Body of pancreas (tissue), 4 donors: ENCODE measurements around the gene TET2. TPM values are rescaled to one million over a fixed set of nuclear protein-coding genes. Genes with fewer than 3 reads are reported as not detected.
A peak's percentile ranks its signal among the peaks of the same experiment; 100 is the strongest.

Experiments
- ATAC-seq: fragments of 150-250 bp; one replicate; pipeline ENCODE4 v1.9.1; 2016
- DNase-seq, 4 donors: peaks; one replicate each; pipeline ENCODE4 v3.0.0-alpha.2; 2019
- H3K27ac ChIP-seq, 4 donors: fragments of 200-600 bp; sonication (generic); 1 replicate in 3 of 4; 2 replicates in 1 of 4; pipeline versions ENCODE4 v1.5.1 to v1.6.1; 2016 to 2019; ENCODE audit warnings: mild to moderate bottlenecking in 1 of 4, mixed read lengths in 1 of 4, moderate library complexity in 1 of 4
- H3K27me3 ChIP-seq, 2 donors: fragments of 200-600 bp; sonication (generic); one replicate each; pipeline ENCODE4 v1.6.0; 2016; ENCODE audit warnings: mild to moderate bottlenecking in 1 of 2
- H3K36me3 ChIP-seq, 2 donors: fragments of 200-600 bp; sonication (generic); replicated peaks in 1 of 2; 2 replicates each; pipeline ENCODE4 v1.5.1; 2016; ENCODE audit warnings: low read depth in 2 of 2; ENCODE audit not compliant: insufficient read depth in 1 of 2
- H3K4me1 ChIP-seq: fragments of 200-600 bp; sonication (generic); one replicate; pipeline ENCODE4 v1.6.0; 2016
- H3K4me3 ChIP-seq, 2 donors: fragments of 200-600 bp; sonication (generic); 1 replicate in 1 of 2; 2 replicates in 1 of 2; pipeline ENCODE4 v1.5.1; 2016 to 2019
- H3K9me3 ChIP-seq, 3 donors: fragments of 200-600 bp; sonication (generic); 1 replicate in 2 of 3; 2 replicates in 1 of 3; pipeline ENCODE4 v1.5.1; 2016
- POLR2A ChIP-seq, 3 donors: fragments of 450-650 bp; IDR thresholded peaks; one replicate each; pipeline ENCODE4 v1.6.1; 2016; ENCODE audit warnings: antibody characterized with exemption in 3 of 3, mild to moderate bottlenecking in 2 of 3
- WGBS, 2 donors: methylation state at CpG; one replicate each; pipeline ENCODE4 v1.1.5; 2017; 5-methylcytosine and 5-hydroxymethylcytosine counted together
- intact Hi-C: fragments of 100-400 bp; cut with DNase I; formaldehyde crosslinking; loops from one replicate; pipeline ENCODE4 v1.15.1; 2023
- total RNA-seq, 2 donors: library from RNA; depleted of rRNA; stranded (reverse); fragments of >200 nt; gene quantifications; one replicate each; pipeline ENCODE4 v1.1.0, GENCODE V29; 2016
- TF ChIP-seq, protein P1 (sequence below), 7 experiments: fragments of 450-650 bp in 4 of 7; fragments of 200-600 bp in 3 of 7; sonication (generic) in 3 of 7; IDR thresholded peaks; one replicate each; pipeline ENCODE4 v1.5.1; 2016 to 2019; ENCODE audit warnings: antibody characterized with exemption in 7 of 7

The TET2 gene
- total RNA-seq, 2 donors from 2014 or later, result 11.2 to 17.5 TPM

- WGBS, 2 donors, result 87 to 100% methylated on average over 1 of the region's 1 CpG
- intact Hi-C loops, result no loop called here
- H3K4me3 ChIP-seq, result no peak overlapping the region
- H3K27ac ChIP-seq, result no peak overlapping the region
- H3K9me3 ChIP-seq, result no peaks in the 10 kb centered on the region
- no peak for ATAC-seq
- TF ChIP-seq, protein P1, sequence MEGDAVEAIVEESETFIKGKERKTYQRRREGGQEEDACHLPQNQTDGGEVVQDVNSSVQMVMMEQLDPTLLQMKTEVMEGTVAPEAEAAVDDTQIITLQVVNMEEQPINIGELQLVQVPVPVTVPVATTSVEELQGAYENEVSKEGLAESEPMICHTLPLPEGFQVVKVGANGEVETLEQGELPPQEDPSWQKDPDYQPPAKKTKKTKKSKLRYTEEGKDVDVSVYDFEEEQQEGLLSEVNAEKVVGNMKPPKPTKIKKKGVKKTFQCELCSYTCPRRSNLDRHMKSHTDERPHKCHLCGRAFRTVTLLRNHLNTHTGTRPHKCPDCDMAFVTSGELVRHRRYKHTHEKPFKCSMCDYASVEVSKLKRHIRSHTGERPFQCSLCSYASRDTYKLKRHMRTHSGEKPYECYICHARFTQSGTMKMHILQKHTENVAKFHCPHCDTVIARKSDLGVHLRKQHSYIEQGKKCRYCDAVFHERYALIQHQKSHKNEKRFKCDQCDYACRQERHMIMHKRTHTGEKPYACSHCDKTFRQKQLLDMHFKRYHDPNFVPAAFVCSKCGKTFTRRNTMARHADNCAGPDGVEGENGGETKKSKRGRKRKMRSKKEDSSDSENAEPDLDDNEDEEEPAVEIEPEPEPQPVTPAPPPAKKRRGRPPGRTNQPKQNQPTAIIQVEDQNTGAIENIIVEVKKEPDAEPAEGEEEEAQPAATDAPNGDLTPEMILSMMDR (IDR thresholded peaks at IDR 0.05), result no peak
- no peak for TF ChIP-seq POLR2A (IDR thresholded peaks at IDR 0.05)
- peaks cover 0 to 6% of the 10 kb centered on the region in 2 donors for H3K36me3 ChIP-seq
- H3K4me1 ChIP-seq, result no peaks in the 10 kb centered on the region
- no peaks in the 10 kb centered on the region for H3K27me3 ChIP-seq
- no peak for DNase-seq
These were observed 83.6 kb downstream of the TET2 start for GRCh38 chr4:105230287-105230686.

DNA sequence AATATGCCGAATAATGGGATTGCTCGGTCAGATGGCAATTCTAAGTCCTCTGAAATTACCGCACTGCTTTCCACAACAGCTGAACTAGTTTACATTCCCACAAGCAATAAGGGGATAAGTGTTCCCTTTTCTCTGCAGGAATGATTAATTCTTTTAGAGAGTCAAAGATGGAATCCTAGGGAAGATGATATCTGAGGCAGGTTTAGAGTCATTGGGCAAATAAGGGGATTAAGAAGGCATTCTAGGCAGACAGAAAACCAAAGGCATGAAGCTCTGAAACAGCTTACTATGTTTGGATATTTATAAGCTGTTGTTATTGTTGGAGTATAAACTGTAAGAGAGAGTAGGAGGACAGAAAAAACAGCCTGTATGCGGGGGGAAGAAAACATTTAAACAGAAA lies 85.7 kb downstream of the TET2 start:
- DNase-seq, result no peak
- ATAC-seq, result no peak
- 95 to 96% methylated on average over 4 of the region's 4 CpGs for WGBS, 2 donors
- Histone ChIP-seq H3K4me1 (no peaks in the 10 kb centered on the region), H3K27me3 (no peaks in the 10 kb centered on the region), H3K4me3 (no peak overlapping the region), H3K9me3 (no peaks in the 10 kb centered on the region), H3K27ac (no peak overlapping the region), H3K36me3 (peaks cover 0 to 9% of the 10 kb centered on the region in 2 donors)
- no peak for TF ChIP-seq POLR2A (IDR thresholded peaks at IDR 0.05)
- TF ChIP-seq, protein P1 (IDR thresholded peaks at IDR 0.05), result no peak
- intact Hi-C loops, result no loop called here

GRCh38 chr4:105234582-105234981 lies 87.9 kb downstream of the TET2 start:
- TF ChIP-seq, protein P1 (IDR thresholded peaks at IDR 0.05), result no peak
- no peak for TF ChIP-seq POLR2A (IDR thresholded peaks at IDR 0.05)
- DNase-seq (no peak), ATAC-seq (no peak)
- H3K36me3 ChIP-seq, result peaks cover 0 to 9% of the 10 kb centered on the region in 2 donors
- 88 to 95% methylated on average over 4 of the region's 4 CpGs for WGBS, 2 donors
- H3K4me3 ChIP-seq, result no peak overlapping the region
- no peaks in the 10 kb centered on the region for H3K27me3 ChIP-seq
- H3K9me3 ChIP-seq, result no peaks in the 10 kb centered on the region
- H3K4me1 ChIP-seq, result no peaks in the 10 kb centered on the region
- intact Hi-C loops, result no loop called here
- no peak overlapping the region for H3K27ac ChIP-seq

DNA sequence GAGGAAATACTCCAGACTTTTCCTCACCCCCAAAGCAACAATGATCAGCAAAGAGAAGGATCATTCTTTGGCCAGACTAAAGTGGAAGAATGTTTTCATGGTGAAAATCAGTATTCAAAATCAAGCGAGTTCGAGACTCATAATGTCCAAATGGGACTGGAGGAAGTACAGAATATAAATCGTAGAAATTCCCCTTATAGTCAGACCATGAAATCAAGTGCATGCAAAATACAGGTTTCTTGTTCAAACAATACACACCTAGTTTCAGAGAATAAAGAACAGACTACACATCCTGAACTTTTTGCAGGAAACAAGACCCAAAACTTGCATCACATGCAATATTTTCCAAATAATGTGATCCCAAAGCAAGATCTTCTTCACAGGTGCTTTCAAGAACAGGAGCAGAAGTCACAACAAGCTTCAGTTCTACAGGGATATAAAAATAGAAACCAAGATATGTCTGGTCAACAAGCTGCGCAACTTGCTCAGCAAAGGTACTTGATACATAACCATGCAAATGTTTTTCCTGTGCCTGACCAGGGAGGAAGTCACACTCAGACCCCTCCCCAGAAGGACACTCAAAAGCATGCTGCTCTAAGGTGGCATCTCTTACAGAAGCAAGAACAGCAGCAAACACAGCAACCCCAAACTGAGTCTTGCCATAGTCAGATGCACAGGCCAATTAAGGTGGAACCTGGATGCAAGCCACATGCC lies 89.7 kb downstream of the TET2 start:
- Histone ChIP-seq H3K9me3 (no peaks in the 10 kb centered on the region), H3K4me1 (no peaks in the 10 kb centered on the region), H3K27me3 (no peaks in the 10 kb centered on the region), H3K27ac (no peak overlapping the region), H3K36me3 (peaks cover 0 to 9% of the 10 kb centered on the region in 2 donors), H3K4me3 (no peak overlapping the region)
- 84 to 89% methylated on average over 4 of the region's 4 CpGs for WGBS, 2 donors
- intact Hi-C loops, result no loop called here
- DNase-seq (peak in 1 of 4 donors; percentile 7), ATAC-seq (no peak)
- TF ChIP-seq, protein P1 (IDR thresholded peaks at IDR 0.05), result no peak
- TF ChIP-seq POLR2A (IDR thresholded peaks at IDR 0.05), result no peak

DNA sequence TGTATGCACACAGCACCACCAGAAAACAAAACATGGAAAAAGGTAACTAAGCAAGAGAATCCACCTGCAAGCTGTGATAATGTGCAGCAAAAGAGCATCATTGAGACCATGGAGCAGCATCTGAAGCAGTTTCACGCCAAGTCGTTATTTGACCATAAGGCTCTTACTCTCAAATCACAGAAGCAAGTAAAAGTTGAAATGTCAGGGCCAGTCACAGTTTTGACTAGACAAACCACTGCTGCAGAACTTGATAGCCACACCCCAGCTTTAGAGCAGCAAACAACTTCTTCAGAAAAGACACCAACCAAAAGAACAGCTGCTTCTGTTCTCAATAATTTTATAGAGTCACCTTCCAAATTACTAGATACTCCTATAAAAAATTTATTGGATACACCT lies 90.2 kb downstream of the TET2 start:
- Histone ChIP-seq H3K9me3 (no peaks in the 10 kb centered on the region), H3K4me1 (no peaks in the 10 kb centered on the region), H3K27ac (no peak overlapping the region), H3K36me3 (peaks cover 0 to 9% of the 10 kb centered on the region in 2 donors), H3K27me3 (no peaks in the 10 kb centered on the region), H3K4me3 (no peak overlapping the region)
- no peak for TF ChIP-seq POLR2A (IDR thresholded peaks at IDR 0.05)
- TF ChIP-seq, protein P1 (IDR thresholded peaks at IDR 0.05), result no peak
- no peak for ATAC-seq
- intact Hi-C loops, result no loop called here
- no peak for DNase-seq
- WGBS, 2 donors, result 87 to 88% methylated on average over 2 of the region's 2 CpGs
